ENCODE data around the gene ITPR1.

Gene ITPR1

DNA sequence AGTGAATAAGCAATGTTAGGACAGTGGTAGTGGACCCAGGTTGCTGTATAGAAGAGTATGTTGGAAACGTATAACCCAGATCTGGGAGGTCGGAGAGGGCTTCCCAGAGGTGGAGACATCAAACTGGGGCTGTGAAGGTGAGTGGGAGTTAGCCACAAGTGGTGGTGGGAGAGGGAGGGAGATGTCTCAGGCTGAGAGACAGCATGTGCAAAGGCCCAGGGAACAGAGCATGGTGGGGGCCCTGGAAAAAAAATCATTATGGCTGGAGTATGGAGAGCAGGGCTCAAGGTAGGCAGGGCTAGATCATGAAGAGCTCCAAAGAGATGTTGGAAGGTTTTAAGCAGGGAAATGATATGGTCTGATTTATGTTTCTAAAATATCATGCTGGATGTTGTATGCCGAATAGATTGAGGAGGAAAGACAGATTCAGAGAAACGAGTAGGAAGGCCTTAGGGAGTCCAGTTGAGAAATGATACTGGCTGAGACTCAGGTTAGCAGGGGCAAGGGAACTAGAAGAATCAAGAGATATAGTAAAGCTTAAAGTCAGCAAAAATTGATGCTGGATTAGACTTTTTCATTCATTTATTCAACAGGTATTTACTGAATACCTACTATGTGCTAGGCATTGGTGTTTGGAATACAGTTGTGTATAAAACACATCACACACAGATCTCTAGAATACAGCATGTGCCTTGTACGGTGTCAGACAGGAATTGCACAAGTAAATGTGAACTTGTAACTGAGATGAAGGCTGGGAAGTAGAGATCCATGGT is 17.0 kb downstream of the ITPR1 start:
- DNase-seq (ENCODE audit: low read depth), result no peak

DNA sequence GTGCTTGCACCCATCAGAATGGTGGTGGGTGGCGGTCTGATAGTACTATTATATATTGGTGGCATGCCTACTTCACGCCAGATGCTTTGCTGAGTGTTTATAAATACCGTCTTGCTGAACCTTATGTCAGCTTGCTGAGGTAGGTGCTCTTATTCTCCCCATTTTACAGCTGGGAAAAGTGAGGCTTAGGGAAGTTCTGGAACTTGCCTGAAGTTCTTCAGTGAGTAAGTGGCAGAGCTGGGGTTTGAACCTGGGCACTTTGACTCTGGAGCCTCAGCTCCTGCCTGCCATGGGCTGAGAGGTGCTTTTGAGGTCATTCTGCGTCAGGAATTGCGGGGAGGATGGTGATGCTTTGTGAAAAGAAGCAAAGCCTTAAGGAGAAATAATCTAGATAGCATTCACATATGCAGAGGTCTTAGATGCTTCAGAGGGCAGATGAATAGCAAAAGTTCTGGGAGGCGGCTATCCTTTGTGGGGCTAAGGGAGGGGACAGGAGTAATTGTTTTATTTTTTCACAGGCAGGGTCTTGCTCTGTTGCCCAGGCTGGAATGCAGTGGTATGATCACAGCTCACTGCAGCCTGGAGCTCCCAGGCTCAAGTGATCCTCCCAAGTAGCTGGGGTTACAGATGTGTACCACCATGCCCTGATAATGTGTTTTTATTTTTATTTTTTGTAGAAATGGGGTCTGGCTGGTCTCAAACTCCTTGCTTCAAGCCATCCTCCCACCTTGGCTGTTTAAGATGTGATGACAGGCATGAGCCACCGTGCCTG is 18.5 kb downstream of the ITPR1 start:
- DNase-seq (ENCODE audit: low read depth), result no peak

GRCh38 chr3:4512895-4513616 is 19.9 kb downstream of the ITPR1 start:
- DNase-seq (ENCODE audit: low read depth), result no peak

DNA sequence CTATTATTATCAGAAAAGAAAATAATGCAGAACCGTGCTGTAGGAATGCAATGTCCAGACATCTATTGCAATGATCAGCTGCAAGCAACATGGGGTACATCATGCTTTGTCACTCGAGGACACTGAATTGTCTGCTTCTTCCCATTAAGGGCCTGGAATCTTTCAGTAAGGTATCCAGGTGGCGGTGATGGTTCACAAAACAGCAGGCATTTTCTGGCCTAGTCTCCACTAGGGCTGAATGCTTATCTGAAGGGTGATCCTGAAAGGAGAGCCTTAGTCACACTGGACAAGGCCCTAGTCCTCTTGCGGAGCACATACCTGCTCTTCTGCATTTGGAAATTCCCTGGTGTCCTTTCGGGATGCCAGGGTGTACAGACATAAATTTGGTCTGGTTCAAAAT is 21.2 kb downstream of the ITPR1 start:
- DNase-seq (ENCODE audit: low read depth), result no peak

DNA sequence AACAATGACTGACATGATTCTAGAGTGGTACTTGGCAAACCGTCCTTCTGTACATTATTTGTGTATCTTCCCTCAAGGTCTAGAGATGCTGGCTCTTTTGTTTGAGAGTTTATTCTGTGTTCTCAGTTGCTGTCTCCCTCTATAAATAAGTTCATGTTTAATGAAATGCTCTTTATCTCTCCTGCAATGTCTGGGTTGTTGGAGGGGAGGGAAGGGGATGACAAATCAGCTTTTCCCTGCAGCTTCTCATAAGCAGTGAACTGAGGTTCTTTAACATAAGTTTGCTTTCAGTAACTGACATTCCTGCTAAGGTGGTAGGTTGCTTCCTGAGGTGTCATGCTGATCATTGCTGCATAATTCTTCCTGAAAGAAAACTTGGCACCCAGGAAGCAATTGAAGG is 21.8 kb downstream of the ITPR1 start:
- DNase-seq (ENCODE audit: low read depth), result no peak

DNA sequence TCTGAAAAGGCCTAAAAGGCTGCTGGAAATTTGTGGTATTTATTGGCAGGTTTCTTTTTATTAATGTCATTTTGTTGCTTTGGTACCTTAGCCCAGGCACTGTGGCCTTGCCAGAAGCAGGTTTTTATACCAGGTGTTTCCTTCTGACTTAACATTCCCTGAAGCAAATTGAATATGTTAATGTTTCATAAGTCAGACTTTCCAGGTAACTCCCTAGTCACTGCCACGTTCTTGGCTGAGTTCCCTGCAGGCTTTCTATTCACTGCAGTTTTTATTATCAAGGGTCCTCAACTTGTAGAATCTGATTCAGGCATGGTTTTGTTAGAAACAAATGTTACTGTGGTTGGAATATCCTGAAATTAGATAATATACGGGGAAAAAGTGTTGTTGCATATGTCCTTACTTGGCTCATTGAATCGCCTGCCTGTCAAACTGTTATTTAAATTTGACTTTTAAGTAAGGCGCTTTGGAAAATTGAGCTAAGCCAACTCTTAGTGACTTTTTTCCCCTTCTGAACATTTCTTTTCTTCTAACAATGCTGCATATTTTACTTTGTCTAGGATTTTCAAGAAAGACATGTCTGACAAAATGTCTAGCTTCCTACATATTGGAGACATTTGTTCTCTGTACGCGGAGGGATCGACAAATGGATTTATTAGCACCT is 22.9 kb downstream of the ITPR1 start:
- DNase-seq (ENCODE audit: low read depth), result no peak

DNA sequence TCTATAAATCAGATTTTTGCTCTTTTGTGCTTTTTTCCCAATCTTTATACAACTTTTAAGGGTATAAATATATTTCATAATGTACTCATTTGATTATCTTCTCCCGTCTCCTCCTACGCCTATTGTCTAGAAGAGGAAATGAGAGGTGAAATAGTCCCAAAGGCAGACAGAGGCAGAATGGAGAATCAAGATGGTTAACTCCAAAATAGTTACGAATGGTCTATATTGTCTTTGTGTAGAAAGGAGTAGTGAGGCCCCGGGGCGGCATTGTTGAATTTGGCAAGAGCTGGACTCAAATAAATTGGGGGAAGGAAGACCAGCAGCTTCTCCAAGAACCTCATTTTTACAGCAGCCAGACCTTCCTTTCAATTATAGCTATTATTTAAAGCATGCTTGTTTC is 23.9 kb downstream of the ITPR1 start:
- DNase-seq (ENCODE audit: low read depth), result no peak

DNA sequence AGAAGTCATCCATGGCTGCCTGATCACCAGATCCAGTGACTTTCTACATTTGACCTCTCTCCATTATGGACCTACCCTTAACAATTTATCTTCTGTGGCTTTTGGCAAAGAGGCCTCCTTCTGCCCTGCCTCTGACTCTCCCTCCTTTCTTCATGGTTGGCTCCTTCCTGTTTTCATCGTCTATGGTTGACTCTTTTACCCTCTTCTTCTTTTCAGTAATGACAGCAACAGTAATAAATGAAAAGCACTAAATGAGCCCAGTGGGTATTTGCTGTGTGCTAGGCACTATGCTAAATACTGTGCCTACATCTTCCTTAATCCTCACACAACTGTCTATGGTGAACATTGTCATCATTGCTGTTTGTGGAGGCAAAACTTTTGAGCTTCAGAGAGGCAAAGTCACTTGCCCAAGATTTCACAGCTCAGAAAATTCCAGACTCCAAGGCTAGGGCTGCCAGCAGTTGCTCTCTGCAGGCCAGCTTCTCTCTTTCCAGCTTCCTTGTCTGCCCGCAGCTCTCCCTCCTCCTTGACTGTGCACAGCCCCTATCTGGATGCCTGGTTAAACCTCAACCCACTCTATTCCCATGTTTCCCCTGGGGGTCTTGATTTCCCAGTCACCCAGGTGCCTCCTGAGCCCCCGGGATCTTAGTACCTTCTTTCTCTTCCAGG is 24.6 kb downstream of the ITPR1 start:
- DNase-seq (ENCODE audit: low read depth), result no peak

DNA sequence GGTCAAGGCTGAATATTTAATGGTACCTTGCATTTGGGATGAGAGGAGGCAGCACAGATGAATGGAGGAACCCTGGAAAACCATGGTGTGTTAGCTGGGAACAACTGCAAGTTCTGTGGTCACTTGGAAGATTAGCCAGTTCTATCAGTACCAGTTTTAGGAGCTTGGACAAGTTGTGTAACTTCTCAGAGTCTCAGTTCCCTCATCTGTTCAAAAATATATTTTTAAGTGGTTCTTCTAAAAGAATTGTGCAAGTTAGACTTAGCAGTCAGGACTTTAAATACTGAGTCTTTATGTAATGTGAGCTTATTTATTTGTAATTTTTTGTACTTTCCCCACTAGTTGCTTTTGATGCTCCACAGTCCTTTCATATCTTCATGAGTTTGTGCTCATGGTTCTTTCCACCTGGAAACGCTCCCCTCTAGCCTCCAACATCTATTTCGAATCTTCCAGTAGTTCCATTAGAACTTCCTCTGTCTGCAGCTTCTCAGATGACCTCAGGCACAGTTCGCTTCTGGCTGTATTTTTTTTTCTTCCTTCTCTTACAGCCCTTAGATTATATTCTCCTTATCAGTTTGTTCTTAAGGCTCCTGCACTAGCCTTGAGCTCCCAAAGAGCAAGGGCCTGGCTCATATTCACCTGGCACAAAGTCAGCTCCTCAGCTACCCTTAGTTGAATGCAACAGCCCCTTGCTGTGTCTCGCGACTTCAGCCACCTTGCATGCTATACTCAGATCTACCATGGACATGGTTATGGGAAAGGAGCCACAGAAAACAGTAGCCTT is 27.1 kb downstream of the ITPR1 start:
- no peak for DNase-seq (ENCODE audit: low read depth)

DNA sequence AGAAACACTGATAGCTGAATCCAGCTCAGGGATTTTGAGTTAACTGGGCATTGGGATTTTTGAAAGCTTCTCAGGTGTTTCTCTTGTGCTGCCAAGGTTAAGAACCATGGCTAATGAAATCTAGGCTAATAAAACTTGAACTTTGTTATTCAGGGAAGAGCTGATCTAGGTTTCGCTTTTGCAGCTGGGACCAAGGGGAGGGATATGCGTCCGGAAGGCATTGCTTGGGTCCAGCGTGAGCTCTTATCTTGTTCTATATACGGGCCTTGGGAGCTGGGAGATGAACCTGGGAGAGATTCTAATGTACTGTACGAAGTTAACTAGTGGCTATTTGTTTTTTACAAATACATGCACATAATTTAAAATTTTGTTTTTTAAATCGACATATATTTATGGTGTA is 29.8 kb downstream of the ITPR1 start:
- DNase-seq (ENCODE audit: low read depth), result no peak

DNA sequence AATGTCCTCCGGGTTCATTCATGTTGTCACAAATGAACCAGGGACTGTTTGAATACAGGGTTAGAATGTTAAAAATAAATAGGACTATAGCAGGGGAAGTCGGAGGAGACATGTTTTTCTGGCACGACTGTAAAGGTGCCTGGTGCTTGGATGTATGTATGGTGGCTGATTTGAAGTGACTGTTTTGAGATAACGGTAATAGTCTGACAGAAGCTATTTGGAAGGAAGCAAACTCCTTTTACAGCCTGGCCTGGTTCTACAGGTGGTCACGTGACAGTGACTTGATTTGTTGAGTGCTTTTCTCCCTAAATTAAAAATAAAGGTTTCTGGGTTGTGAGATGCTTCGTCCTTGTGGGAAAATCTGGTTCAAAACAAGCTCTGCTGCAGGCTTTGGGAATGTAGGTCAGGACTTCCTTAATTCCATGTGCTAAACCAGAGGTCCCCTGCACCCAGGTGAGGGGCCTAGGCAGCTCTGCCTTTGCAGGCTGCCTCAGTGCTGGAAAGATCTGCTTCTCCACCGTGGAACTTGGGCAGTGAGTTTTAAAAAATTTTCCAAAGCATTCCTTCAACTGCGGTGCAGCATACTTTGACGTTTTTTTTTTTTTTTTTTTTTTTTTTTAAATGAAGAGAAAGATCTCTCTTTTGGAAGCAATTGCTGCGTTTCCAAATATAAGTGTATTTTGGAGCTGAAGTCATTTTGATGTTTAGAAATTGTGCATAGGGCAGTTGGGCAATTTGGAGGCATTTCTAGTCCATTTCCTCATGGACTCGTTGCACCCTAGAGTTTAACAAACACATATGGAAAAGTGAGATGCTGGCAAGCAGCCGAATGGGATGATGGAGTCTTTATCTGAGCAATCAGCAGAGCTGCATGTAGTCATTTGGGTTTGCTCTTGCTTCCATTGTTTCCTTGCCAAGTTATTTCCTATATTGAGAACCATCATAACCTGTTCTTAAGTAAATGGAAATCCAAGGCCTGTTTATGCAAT is 30.9 kb downstream of the ITPR1 start:
- DNase-seq (ENCODE audit: low read depth), result no peak

GRCh38 chr3:4525560-4526223 is 32.5 kb downstream of the ITPR1 start:
- no peak for DNase-seq (ENCODE audit: low read depth)

GRCh38 chr3:4528320-4528719 is 35.2 kb downstream of the ITPR1 start:
- no peak for DNase-seq (ENCODE audit: low read depth)

GRCh38 chr3:4528819-4529600 is 35.9 kb downstream of the ITPR1 start:
- DNase-seq (ENCODE audit: low read depth), result no peak

DNA sequence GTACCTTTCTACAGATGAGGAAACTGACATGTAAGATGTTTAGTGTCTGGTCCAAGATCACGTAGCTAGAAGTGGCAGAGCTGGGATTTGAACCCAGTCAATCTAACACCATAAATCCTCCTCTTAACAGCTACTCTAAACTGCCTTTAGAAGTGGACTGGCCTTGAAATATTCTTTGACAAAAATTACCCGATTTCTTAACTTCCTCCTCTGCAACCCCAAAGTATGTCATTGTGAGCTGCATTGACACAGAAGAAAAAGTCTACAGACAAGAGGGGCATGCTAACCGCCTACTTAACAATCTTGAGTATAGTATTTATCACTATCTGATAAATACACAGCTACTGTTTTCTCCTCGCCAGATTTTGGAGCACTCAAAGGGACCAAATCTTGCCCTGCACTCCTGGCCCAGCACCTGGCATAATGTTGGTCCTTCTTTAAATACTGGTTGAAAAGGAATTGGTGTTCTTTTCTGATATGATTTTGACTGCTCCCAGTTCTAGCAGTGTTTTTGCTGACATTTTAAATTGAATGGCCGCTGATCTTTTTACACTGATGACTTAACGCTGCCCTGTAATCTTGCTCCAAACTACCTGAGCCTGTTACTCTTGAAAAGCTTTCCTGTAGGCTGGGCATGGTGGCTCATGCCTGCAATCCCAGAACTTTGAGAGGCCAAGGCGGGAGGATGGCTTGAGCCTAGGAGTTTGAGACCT is 36.9 kb downstream of the ITPR1 start:
- DNase-seq (ENCODE audit: low read depth), result no peak

- DNase-seq (ENCODE audit: low read depth), result no peak
Measured at GRCh38 chr3:4531478-4532025, 38.4 kb downstream of the ITPR1 start.

- DNase-seq (ENCODE audit: low read depth), result no peak
Measured at GRCh38 chr3:4532535-4533112, 39.5 kb downstream of the ITPR1 start.

Measured in GM04503 (cell line).